Measurements from ENCODE around the gene FNDC11. TPM values are rescaled to one million over a fixed set of nuclear protein-coding genes. Genes with fewer than 3 reads are reported as not detected.

Gene FNDC11
- total RNA-seq, 1 donor from 2014 or later: 0.32 TPM

GRCh38 chr20:63560333-63560805 is 6.4 kb downstream of the FNDC11 start:
- no peaks in the 10 kb centered on the region for H3K9me3 ChIP-seq
- ATAC-seq (no peak), DNase-seq (no peak)
- H3K4me1 ChIP-seq: no peaks in the 10 kb centered on the region
- no peak overlapping the region for H3K4me3 ChIP-seq
- H3K27me3 ChIP-seq: no peaks in the 10 kb centered on the region
- no peak overlapping the region for H3K27ac ChIP-seq
- no peak for TF ChIP-seq CTCF (IDR thresholded peaks at IDR 0.05)
- intact Hi-C loops (cut with DNase I): no loop called here
- peaks cover 59% of the 10 kb centered on the region for H3K36me3 ChIP-seq

GRCh38 chr20:63560856-63561609 is 7.1 kb downstream of the FNDC11 start:
- TF ChIP-seq CTCF (IDR thresholded peaks at IDR 0.05): no peak
- ATAC-seq (no peak), DNase-seq (no peak)
- intact Hi-C loops (cut with DNase I): no loop called here
- Histone ChIP-seq H3K27ac (no peak overlapping the region), H3K4me3 (no peak overlapping the region), H3K27me3 (no peaks in the 10 kb centered on the region), H3K36me3 (peaks cover 59% of the 10 kb centered on the region), H3K4me1 (no peaks in the 10 kb centered on the region), H3K9me3 (no peaks in the 10 kb centered on the region)

GRCh38 chr20:63561624-63562396 is 7.9 kb downstream of the FNDC11 start:
- ATAC-seq: no peak
- DNase-seq: no peak
- no peaks in the 10 kb centered on the region for H3K27me3 ChIP-seq
- intact Hi-C loops (cut with DNase I): no loop called here
- TF ChIP-seq CTCF (IDR thresholded peaks at IDR 0.05): no peak
- no peaks in the 10 kb centered on the region for H3K4me1 ChIP-seq
- no peak overlapping the region for H3K27ac ChIP-seq
- H3K4me3 ChIP-seq: no peak overlapping the region
- H3K36me3 ChIP-seq: peaks cover 59% of the 10 kb centered on the region
- H3K9me3 ChIP-seq: no peaks in the 10 kb centered on the region

- no peak for DNase-seq
- intact Hi-C loops (cut with DNase I): no loop called here
- no peak for TF ChIP-seq CTCF (IDR thresholded peaks at IDR 0.05)
- peaks cover 59% of the 10 kb centered on the region for H3K36me3 ChIP-seq
- H3K27ac ChIP-seq: no peak overlapping the region
- ATAC-seq: no peak
- H3K9me3 ChIP-seq: no peaks in the 10 kb centered on the region
- H3K27me3 ChIP-seq: no peaks in the 10 kb centered on the region
- H3K4me3 ChIP-seq: no peak overlapping the region
- no peaks in the 10 kb centered on the region for H3K4me1 ChIP-seq
These were observed 8.7 kb downstream of the FNDC11 start for GRCh38 chr20:63562461-63563224.

- intact Hi-C loops (cut with DNase I): no loop called here
- no peaks in the 10 kb centered on the region for H3K9me3 ChIP-seq
- DNase-seq (no peak), ATAC-seq (no peak)
- H3K27ac ChIP-seq: no peak overlapping the region
- H3K4me3 ChIP-seq: no peak overlapping the region
- no peaks in the 10 kb centered on the region for H3K27me3 ChIP-seq
- peaks cover 58% of the 10 kb centered on the region for H3K36me3 ChIP-seq
- H3K4me1 ChIP-seq: peaks cover 5% of the 10 kb centered on the region
- TF ChIP-seq CTCF (IDR thresholded peaks at IDR 0.05): no peak
These were observed 9.4 kb downstream of the FNDC11 start for GRCh38 chr20:63563225-63563935.

All from upper lobe of right lung (tissue), 1 donor.